Parathyroid adenoma (tissue), 2 donors: ENCODE results near the gene EQTN.
"Not testable (repeated sequence)": the region's sequence is repeated elsewhere in the genome, so short reads cannot be mapped to it uniquely, and the experiment has no call there.

Source experiments
- H2AFZ ChIP-seq: fragments of 300-600 bp; sonication (generic); one replicate; pipeline ENCODE4 v1.7.0; 2017; ENCODE audit warnings: antibody characterized with exemption, mild to moderate bottlenecking
- H3K27ac ChIP-seq: fragments of 300-600 bp; sonication (generic); one replicate; pipeline ENCODE4 v1.7.0; 2017
- H3K27me3 ChIP-seq: fragments of 300-600 bp; sonication (generic); one replicate; pipeline ENCODE4 v1.7.0; 2017; ENCODE audit warnings: low read length; ENCODE audit not compliant: control insufficient read depth, insufficient read depth
- H3K36me3 ChIP-seq: fragments of 300-600 bp; sonication (generic); one replicate; pipeline ENCODE4 v1.7.0; 2017; ENCODE audit warnings: low read length; ENCODE audit not compliant: control insufficient read depth, insufficient read depth
- H3K4me1 ChIP-seq: fragments of 300-600 bp; sonication (generic); one replicate; pipeline ENCODE4 v1.7.0; 2017; ENCODE audit warnings: control low read depth
- H3K4me2 ChIP-seq: fragments of 300-600 bp; sonication (generic); one replicate; pipeline ENCODE4 v1.7.0; 2017; ENCODE audit warnings: low read length
- H3K4me3 ChIP-seq: fragments of 300-600 bp; sonication (generic); one replicate; pipeline ENCODE4 v1.7.0; 2017; ENCODE audit warnings: low read depth, low read length
- H3K79me2 ChIP-seq: fragments of 300-600 bp; sonication (generic); one replicate; pipeline ENCODE4 v1.7.0; 2017; ENCODE audit warnings: control low read depth
- H3K9ac ChIP-seq: fragments of 300-600 bp; sonication (generic); one replicate; pipeline ENCODE4 v1.7.0; 2017; ENCODE audit warnings: mild to moderate bottlenecking
- H3K9me3 ChIP-seq: fragments of 300-600 bp; sonication (generic); one replicate; pipeline ENCODE4 v1.7.0; 2017; ENCODE audit warnings: low read length; ENCODE audit not compliant: control insufficient read depth
- TF ChIP-seq, protein P1 (sequence below): fragments of 300-600 bp; sonication (generic); IDR thresholded peaks from one replicate; pipeline ENCODE4 v1.7.0; 2017; ENCODE audit warnings: antibody characterized with exemption, mild to moderate bottlenecking
- donor health status: primary hyperparathyroidism.

EQTN gene

DNA sequence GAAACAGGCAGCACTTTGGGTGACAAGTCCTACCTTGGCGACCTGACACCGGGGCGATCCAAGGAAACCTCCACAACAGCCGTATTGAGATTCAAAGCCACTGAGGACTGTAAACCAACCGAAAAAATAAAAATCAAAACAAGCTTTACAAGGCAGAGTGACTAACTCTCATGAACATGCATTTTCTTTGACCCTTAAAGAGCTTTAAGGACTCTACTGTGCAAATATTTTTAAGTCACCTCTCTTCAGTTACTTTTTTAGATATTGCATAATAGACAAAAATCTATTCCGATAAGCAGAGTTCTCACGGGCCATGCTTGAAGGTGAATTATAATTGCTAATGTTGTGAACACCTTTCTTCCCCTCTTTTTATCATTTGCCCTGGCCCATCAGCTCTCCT is 38.3 kb downstream of the EQTN start:
- TF ChIP-seq, protein P1, sequence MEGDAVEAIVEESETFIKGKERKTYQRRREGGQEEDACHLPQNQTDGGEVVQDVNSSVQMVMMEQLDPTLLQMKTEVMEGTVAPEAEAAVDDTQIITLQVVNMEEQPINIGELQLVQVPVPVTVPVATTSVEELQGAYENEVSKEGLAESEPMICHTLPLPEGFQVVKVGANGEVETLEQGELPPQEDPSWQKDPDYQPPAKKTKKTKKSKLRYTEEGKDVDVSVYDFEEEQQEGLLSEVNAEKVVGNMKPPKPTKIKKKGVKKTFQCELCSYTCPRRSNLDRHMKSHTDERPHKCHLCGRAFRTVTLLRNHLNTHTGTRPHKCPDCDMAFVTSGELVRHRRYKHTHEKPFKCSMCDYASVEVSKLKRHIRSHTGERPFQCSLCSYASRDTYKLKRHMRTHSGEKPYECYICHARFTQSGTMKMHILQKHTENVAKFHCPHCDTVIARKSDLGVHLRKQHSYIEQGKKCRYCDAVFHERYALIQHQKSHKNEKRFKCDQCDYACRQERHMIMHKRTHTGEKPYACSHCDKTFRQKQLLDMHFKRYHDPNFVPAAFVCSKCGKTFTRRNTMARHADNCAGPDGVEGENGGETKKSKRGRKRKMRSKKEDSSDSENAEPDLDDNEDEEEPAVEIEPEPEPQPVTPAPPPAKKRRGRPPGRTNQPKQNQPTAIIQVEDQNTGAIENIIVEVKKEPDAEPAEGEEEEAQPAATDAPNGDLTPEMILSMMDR, result no peak
- no peaks in the 10 kb centered on the region for H3K36me3 ChIP-seq

DNA sequence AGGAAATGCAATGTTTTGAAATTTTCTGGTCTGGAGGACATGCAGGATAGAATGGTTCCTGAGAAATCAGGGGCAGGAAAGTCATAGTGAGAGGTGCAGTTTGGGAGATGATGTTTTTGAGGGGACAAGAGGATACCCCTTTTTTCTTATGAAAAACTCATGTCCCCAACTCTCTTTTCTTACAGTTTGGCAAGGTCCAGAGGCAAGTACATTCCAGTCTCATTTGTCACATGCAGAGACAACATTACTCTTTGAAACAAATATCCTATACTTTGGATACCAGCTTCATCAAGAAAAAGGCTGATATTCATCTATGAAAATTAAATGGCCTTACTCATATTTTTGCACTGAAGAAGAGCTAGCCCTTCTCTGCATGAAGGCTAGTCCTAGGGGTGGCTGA is 48.2 kb downstream of the EQTN start:
- no peaks in the 10 kb centered on the region for H3K79me2 ChIP-seq
- no peak overlapping the region for H3K27ac ChIP-seq
- H3K9ac ChIP-seq, result no peak overlapping the region
- H3K4me1 ChIP-seq, result no peaks in the 10 kb centered on the region
- TF ChIP-seq, protein P1, result no peak
- no peak overlapping the region for H3K4me2 ChIP-seq
- H3K27me3 ChIP-seq, result no peaks in the 10 kb centered on the region
- no peak overlapping the region for H2AFZ ChIP-seq
- H3K9me3 ChIP-seq, result no peaks in the 10 kb centered on the region
- H3K4me3 ChIP-seq, result no peak overlapping the region
- no peaks in the 10 kb centered on the region for H3K36me3 ChIP-seq

More for the DNA sequence above, 38.3 kb downstream of the EQTN start:
- Histone ChIP-seq H3K4me1 (no peaks in the 10 kb centered on the region), H3K27ac (no peak overlapping the region), H2AFZ (no peak overlapping the region), H3K27me3 (no peaks in the 10 kb centered on the region), H3K79me2 (no peaks in the 10 kb centered on the region), H3K4me3 (no peak overlapping the region), H3K9ac (no peak overlapping the region), H3K9me3 (no peaks in the 10 kb centered on the region), H3K4me2 (no peak overlapping the region)

DNA sequence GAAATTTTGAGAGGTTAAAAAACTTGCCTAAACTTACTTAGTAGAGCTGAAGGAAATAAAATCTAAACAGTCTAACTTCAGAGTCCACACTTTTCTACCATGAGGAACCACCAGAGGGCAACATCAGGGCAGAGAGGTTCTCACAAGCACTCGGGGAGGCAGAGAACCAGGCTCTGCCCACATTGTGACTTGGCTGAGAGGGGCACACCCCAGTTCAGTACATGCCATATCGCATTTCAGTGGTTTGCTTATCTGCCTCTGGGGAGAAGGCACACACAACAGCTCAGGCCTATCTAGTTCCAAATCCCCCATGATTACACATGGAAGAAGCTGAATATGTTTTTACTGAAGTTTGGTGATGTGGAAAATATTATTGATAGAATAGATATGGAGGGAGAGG is 49.2 kb downstream of the EQTN start:
- Histone ChIP-seq H3K36me3 (no peaks in the 10 kb centered on the region), H3K4me3 (no peak overlapping the region), H3K27me3 (no peaks in the 10 kb centered on the region), H3K4me2 (no peak overlapping the region), H3K9me3 (no peaks in the 10 kb centered on the region), H2AFZ (no peak overlapping the region), H3K9ac (no peak overlapping the region), H3K4me1 (no peaks in the 10 kb centered on the region), H3K27ac (no peak overlapping the region), H3K79me2 (no peaks in the 10 kb centered on the region)
- TF ChIP-seq, protein P1, result no peak

- not testable (repeated sequence) for H3K4me1 ChIP-seq, H3K27ac ChIP-seq, H3K27me3 ChIP-seq, H3K9ac ChIP-seq, H3K36me3 ChIP-seq, H3K79me2 ChIP-seq, H2AFZ ChIP-seq, H3K9me3 ChIP-seq, H3K4me2 ChIP-seq, H3K4me3 ChIP-seq
Observed at GRCh38 chr9:27239648-27240047, 57.3 kb downstream of the EQTN start.
